ENCODE measurements around the gene MYNN. TPM values are rescaled to one million over a fixed set of nuclear protein-coding genes. Genes with fewer than 3 reads are reported as not detected.

MYNN gene
- total RNA-seq, 1 experiment from 2014 or later: 13.5 TPM

DNA sequence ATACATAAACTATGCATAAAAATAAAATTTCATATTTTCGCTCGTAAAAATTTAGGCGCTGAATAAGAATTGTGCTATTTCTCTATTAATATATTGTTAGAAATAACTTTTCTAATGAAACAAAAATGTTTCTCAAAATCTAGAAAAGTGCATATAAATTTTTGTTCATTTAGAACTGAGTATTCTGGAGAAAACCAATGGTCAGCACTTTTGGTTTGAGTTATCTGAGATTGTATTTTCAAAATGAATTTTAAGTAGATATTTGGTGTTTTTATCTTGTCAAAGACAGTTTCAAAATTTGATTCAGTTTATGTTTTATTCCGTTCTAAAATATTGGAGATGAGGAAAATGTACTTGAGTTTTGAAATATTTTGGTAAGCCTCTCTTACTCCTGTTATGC lies 13.9 kb downstream of the MYNN start:
- no peak for ATAC-seq
- Histone ChIP-seq H3K79me2 (ENCODE audit: insufficient read depth, low read length) (no peaks in the 10 kb centered on the region), H3K4me2 (ENCODE audit: low read length) (no peak overlapping the region), H4K20me1 (ENCODE audit: insufficient read depth) (no peaks in the 10 kb centered on the region), H3K9ac (ENCODE audit: low read length) (no peak overlapping the region), H3K4me3 (replicated peaks in 1 of 2; ENCODE audit: low read depth in 1 of 2, low read length in 2 of 2) (no peak overlapping the region), H3K4me1 (ENCODE audit: control insufficient read depth in 1 of 2, insufficient read depth in 2 of 2, low read length in 2 of 2) (no peaks in the 10 kb centered on the region), H2AFZ (ENCODE audit: low read depth, low read length, poor library complexity, severe bottlenecking) (no peak overlapping the region), H3K27ac (ENCODE audit: low read depth, low read length) (no peak overlapping the region), H3K9me3 (ENCODE audit: control insufficient read depth in 1 of 2, insufficient read depth in 1 of 2, low read depth in 1 of 2, low read length in 2 of 2) (no peaks in the 10 kb centered on the region), H3K36me3 (ENCODE audit: control insufficient read depth in 1 of 2, insufficient read depth in 2 of 2, low read length in 2 of 2) (peaks cover 39 to 60% of the 10 kb centered on the region in 2 experiments), H3K27me3 (ENCODE audit: insufficient read depth, low read length) (no peaks in the 10 kb centered on the region), H3K9me2 (ENCODE audit: insufficient read depth) (no peaks in the 10 kb centered on the region)
- TF ChIP-seq ZFX (IDR thresholded peaks at IDR 0.05) (no peak), EZH2 (IDR thresholded peaks at IDR 0.05) (no peak)
- CTCF ChIA-PET: no interaction called here
- POLR2A ChIA-PET: no interaction called here
- RAD21 ChIA-PET (ENCODE audit: low non-redundant PET in 1 of 2, low total read pairs in 2 of 2, uncharacterized antibody in 2 of 2, unreplicated experiment in 2 of 2): no interaction called here
- BruUV-seq (replicated peaks): no TSS peak
- no peak for DNase-seq (ENCODE audit: low read depth, low spot score)
- intact Hi-C loops (cut with micrococcal nuclease): no loop called here

GRCh38 chr3:169787791-169788190 lies 14.6 kb downstream of the MYNN start:
- no peaks in the 10 kb centered on the region for H3K9me3 ChIP-seq (ENCODE audit: control insufficient read depth in 1 of 2, insufficient read depth in 1 of 2, low read depth in 1 of 2, low read length in 2 of 2)
- no peak overlapping the region for H3K4me2 ChIP-seq (ENCODE audit: low read length)
- peaks cover 33 to 54% of the 10 kb centered on the region in 2 experiments for H3K36me3 ChIP-seq (ENCODE audit: control insufficient read depth in 1 of 2, insufficient read depth in 2 of 2, low read length in 2 of 2)
- no peaks in the 10 kb centered on the region for H4K20me1 ChIP-seq (ENCODE audit: insufficient read depth)
- no TSS peak for BruUV-seq (replicated peaks)
- ChIA-PET RAD21 (ENCODE audit: low non-redundant PET in 1 of 2, low total read pairs in 2 of 2, uncharacterized antibody in 2 of 2, unreplicated experiment in 2 of 2) (no interaction called here), POLR2A (no interaction called here), CTCF (no interaction called here)
- no peak overlapping the region for H3K9ac ChIP-seq (ENCODE audit: low read length)
- no peak overlapping the region for H2AFZ ChIP-seq (ENCODE audit: low read depth, low read length, poor library complexity, severe bottlenecking)
- H3K79me2 ChIP-seq (ENCODE audit: insufficient read depth, low read length): no peaks in the 10 kb centered on the region
- intact Hi-C loops (cut with micrococcal nuclease): no loop called here
- no peaks in the 10 kb centered on the region for H3K4me1 ChIP-seq (ENCODE audit: control insufficient read depth in 1 of 2, insufficient read depth in 2 of 2, low read length in 2 of 2)
- no peaks in the 10 kb centered on the region for H3K27me3 ChIP-seq (ENCODE audit: insufficient read depth, low read length)
- ATAC-seq: no peak
- no peak overlapping the region for H3K4me3 ChIP-seq (replicated peaks in 1 of 2; ENCODE audit: low read depth in 1 of 2, low read length in 2 of 2)
- H3K27ac ChIP-seq (ENCODE audit: low read depth, low read length): no peak overlapping the region
- DNase-seq (ENCODE audit: low read depth, low spot score): no peak
- no peaks in the 10 kb centered on the region for H3K9me2 ChIP-seq (ENCODE audit: insufficient read depth)
- TF ChIP-seq CTCF (IDR thresholded peaks at IDR 0.05 in 2 of 3, conservative IDR thresholded peaks at IDR 0.05 in 1 of 3; ENCODE audit: borderline replicate concordance in 1 of 3, insufficient read depth in 1 of 3, low read depth in 2 of 3, low read length in 2 of 3) (no peak), EZH2 (IDR thresholded peaks at IDR 0.05) (no peak), POLR2AphosphoS5 (IDR thresholded peaks at IDR 0.05; ENCODE audit: low read depth, low read length) (no peak), ATF3 (IDR thresholded peaks at IDR 0.05) (no peak), POLR2A (IDR thresholded peaks at IDR 0.05; ENCODE audit: borderline replicate concordance, extremely low read depth, insufficient read depth, insufficient read length) (no peak), EGR1 (IDR thresholded peaks at IDR 0.05; ENCODE audit: low read depth) (no peak), ZFX (IDR thresholded peaks at IDR 0.05) (no peak), TCF7L2 (IDR thresholded peaks at IDR 0.05; ENCODE audit: borderline replicate concordance, extremely low read depth, insufficient read depth, insufficient read length) (no peak), SRF (IDR thresholded peaks at IDR 0.05; ENCODE audit: low read depth) (no peak), CBX3 (IDR thresholded peaks at IDR 0.05; ENCODE audit: low read depth) (no peak), ZNF274 (IDR thresholded peaks at IDR 0.05; ENCODE audit: low read depth, low read length) (no peak), ZBTB33 (IDR thresholded peaks at IDR 0.05; ENCODE audit: extremely low read depth, insufficient replicate concordance, low read length) (no peak), CEBPB (IDR thresholded peaks at IDR 0.05; ENCODE audit: low read depth) (no peak), RAD21 (IDR thresholded peaks at IDR 0.05; ENCODE audit: low read depth) (no peak), ELF1 (IDR thresholded peaks at IDR 0.05; ENCODE audit: borderline replicate concordance, low read depth) (no peak), SP1 (IDR thresholded peaks at IDR 0.05; ENCODE audit: low read depth) (no peak), FOSL1 (IDR thresholded peaks at IDR 0.05; ENCODE audit: low read depth) (no peak), JUND (IDR thresholded peaks at IDR 0.05) (no peak)
- TF ChIP-seq, protein P1, sequence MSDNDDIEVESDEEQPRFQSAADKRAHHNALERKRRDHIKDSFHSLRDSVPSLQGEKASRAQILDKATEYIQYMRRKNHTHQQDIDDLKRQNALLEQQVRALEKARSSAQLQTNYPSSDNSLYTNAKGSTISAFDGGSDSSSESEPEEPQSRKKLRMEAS (IDR thresholded peaks at IDR 0.05): no peak
